Ecto neural progenitor cell (in vitro differentiated cells): ENCODE data around the gene STK24.

Experiments used
- DNase-seq: peaks from one replicate; pipeline ENCODE4 v3.0.0-alpha.2; 2018; ENCODE audit warnings: low spot score

STK24 gene

DNA sequence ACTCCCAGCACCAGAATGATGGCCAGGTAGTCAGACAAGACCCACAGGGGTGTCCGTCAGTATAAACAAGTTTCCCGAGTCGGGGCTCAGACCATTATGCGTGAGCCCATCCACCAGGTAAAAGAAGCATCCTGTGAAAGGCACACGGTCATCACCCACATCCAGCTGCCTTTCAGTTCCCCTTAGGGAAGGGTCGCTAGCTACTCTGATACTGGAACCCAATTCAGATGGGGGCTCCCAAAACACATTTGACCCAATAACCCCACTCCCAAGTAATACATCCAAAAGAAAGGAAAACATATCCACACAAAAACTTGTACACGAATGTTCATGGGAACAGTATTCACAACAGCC is 66.8 kb downstream of the STK24 start:
- no peak for DNase-seq

- DNase-seq: no peak
Observed at GRCh38 chr13:98509271-98510155, 67.4 kb downstream of the STK24 start.

DNA sequence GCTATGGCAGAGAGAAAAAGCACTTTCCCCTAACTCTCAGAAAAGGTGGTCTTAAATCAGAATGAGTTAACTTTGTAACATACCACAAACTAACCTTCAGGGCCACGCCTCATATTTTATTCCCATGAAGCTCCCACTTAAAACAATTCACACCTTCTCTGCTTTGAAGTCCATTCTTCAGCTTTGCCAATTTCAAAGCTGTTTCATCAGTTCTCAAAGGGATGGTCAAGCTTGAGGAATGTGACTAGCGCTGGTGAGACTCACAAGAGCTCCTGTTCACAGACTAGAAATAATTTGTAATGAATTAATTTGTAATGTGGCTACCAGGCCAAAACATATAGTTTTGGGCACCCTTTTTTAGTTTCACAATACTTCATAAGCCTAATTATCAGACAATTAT is 68.2 kb downstream of the STK24 start:
- DNase-seq: no peak

DNA sequence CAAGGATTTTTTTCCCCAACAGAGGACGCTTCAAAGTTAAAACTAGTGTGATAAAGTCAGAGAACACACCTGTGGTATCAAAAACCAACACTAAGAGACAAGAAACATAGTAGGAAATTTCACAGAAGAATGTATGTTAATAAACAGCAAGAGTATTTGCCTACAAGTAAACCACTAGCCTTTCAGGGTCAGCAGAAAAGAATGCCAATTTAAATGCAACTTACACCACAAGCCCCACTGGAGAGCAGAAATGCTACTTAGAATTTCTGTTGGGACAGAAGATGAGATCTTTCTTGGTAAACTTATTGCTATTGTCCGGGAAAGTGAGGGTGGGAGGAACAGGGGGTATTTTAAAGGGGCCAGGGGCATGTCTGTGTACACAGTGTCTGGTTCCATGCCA is 68.6 kb downstream of the STK24 start:
- no peak for DNase-seq

DNA sequence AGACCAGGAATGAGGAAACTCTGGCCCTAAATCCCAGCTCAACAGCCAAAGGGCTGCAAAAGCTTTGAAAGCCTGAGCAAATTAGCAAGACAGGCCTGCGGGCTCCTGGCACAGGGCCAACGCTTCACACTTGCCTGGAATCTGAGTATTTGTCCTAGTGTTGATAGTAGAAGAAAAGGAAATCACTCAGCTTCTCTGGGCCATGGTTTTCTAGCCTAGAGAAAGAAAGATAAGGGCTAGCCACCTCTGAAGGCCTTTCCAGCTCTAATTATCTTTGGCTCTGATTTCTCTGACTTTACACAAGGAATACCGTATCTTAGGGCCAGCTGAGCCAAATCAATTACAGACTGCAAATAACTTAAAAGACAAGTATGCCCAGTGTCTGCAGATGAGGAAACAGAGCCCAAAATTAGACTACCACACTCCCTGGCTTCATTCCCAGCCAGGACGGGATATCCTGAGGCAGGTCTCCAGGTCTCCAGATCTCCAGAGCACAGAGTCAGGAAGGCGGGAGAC is 69.6 kb downstream of the STK24 start:
- no peak for DNase-seq

- no peak for DNase-seq
Observed at GRCh38 chr13:98506728-98507230, 70.1 kb downstream of the STK24 start.

GRCh38 chr13:98506322-98506721 is 70.6 kb downstream of the STK24 start:
- no peak for DNase-seq

DNA sequence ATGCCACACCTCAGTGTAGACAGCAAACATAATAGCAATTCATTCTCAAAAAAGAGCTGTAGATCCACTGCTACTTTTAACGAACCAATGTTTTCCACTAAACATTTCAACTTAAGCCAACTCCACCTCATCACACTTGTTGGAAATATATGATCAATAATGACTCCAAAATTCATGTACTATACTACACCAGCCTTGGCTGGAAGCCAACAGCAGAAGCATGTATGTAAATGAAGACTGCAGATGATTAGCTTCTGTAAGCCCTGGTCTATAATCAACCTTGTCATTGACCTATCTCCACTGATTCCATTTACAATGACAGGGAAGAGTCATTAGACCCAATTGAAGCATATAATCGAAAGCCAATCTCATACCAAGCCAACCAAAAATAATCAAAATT is 71.7 kb downstream of the STK24 start:
- peak; percentile 1 for DNase-seq

- DNase-seq: peak; percentile 22
Observed at GRCh38 chr13:98504371-98504963, 72.4 kb downstream of the STK24 start.

- no peak for DNase-seq
Observed at GRCh38 chr13:98504029-98504351, 72.9 kb downstream of the STK24 start.

- DNase-seq: peak; percentile 14
Observed at GRCh38 chr13:98503175-98504028, 73.5 kb downstream of the STK24 start.

DNA sequence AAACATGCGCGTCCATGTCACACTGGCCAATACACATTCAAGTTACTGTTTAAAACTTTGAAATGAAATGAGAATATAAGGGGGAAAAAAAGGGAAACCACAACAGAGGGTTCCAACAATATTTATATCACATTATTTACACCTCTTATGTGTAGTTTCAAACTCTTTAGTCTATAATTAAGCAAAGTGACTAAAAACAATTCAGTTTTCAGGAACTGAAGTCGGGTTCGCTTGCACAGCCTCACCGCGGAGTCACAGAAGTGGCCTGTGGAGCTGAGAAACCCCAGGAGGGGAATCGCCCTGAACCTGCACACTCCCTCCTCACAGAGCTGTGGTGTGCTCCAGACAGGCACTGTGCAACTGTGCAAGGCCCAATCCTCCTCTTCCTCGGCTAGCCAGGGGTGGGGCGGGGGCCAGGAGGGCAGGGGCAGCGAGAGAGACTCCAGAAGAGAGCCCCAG is 75.9 kb downstream of the STK24 start:
- DNase-seq: peak; percentile 18

- DNase-seq: peak; percentile 30
Observed at GRCh38 chr13:98496966-98497365, 79.9 kb downstream of the STK24 start.

DNA sequence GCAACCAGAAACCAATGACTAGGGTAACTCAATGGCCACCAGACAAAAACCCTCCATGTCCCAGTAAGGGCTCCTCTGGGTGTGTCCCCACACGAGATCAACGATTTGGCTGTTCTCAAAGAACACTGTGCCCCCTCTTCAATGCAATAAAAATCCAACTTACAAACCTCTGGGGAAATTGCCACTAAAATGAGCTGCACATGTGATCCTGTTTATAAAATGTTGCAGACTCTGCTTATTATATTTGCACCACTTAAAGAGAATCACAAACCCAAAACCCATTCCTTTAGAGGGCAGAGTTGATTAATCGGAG is 80.5 kb downstream of the STK24 start:
- no peak for DNase-seq

GRCh38 chr13:98495627-98496478 is 81.1 kb downstream of the STK24 start:
- peak; percentile 45 for DNase-seq

GRCh38 chr13:98494769-98495168 is 82.1 kb downstream of the STK24 start:
- DNase-seq: peak; percentile 41

DNA sequence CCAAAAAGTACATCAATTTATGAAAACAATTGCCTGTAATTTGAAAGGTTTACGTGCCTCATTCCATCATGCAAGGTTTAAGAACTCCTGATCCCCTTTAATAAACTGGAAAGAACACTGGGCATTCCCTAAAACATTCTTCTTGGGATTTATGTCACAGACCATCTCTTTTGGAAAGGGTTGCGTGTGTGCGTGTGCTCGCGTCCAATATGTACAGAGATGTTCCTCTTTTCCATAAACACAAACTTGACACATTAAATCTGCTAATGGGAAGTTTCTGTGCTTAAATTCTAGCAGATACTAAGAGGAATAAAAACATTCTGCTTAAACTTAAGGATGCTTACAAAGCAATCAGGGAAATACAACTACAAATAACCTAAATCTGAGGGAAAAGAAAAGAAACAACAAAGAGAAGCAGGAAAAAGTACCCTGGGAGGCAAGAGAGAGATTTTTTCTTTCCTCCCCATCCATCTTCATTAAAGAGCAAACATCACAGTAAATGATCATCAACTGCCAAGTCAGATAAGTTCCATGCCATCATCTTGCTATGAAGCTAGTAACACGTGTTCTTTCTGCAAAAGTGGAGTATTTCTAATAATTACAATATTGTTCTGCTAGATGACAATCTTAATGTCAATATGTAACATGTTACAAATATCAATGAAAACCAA is 83.7 kb downstream of the STK24 start:
- no peak for DNase-seq

- DNase-seq: no peak
Observed at GRCh38 chr13:98492335-98493041, 84.4 kb downstream of the STK24 start.

DNA sequence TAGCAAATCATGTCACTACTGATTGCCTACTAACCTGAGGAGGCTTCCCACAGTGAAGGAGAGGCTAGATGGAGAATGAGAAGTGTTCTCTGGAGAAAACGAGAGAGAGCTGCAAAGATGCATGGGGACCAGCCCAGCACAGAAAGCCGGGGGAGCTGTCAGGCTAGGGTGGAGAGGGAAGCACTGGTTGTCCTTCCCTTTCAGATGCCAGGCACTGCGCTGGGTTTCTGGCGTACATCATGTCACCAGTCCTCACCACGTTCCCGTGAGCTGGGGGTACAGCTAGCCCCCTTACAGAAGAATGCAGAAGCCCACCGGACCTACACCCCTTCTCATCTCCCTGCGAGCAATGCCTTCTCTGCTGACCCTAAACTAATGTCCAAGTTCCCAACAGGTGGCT is 86.0 kb downstream of the STK24 start:
- no peak for DNase-seq

- no peak for DNase-seq
Observed at GRCh38 chr13:98490195-98490836, 86.6 kb downstream of the STK24 start.
